Epithelial cell of esophagus (primary cell): Measurements from ENCODE around the gene USP35.
A peak's percentile ranks its signal among the peaks of the same experiment; 100 is the strongest.

ENCODE experiments used
- DNase-seq: peaks from one replicate; pipeline ENCODE4 v3.0.0; 2010; ENCODE audit warnings: low read depth
- H3K4me3 ChIP-seq: 2 replicates; pipeline ENCODE4 v1.5.1; 2011; ENCODE audit warnings: mild to moderate bottlenecking, low read length, control low read depth
- TF ChIP-seq, protein P1 (sequence below): IDR thresholded peaks from 2 replicates; pipeline ENCODE4 v1.5.1; 2011; ENCODE audit warnings: low read depth, mild to moderate bottlenecking, low read length, control low read depth, inconsistent platforms; ENCODE audit not compliant: insufficient read depth; ENCODE audit errors: missing control alignments

Gene USP35

DNA sequence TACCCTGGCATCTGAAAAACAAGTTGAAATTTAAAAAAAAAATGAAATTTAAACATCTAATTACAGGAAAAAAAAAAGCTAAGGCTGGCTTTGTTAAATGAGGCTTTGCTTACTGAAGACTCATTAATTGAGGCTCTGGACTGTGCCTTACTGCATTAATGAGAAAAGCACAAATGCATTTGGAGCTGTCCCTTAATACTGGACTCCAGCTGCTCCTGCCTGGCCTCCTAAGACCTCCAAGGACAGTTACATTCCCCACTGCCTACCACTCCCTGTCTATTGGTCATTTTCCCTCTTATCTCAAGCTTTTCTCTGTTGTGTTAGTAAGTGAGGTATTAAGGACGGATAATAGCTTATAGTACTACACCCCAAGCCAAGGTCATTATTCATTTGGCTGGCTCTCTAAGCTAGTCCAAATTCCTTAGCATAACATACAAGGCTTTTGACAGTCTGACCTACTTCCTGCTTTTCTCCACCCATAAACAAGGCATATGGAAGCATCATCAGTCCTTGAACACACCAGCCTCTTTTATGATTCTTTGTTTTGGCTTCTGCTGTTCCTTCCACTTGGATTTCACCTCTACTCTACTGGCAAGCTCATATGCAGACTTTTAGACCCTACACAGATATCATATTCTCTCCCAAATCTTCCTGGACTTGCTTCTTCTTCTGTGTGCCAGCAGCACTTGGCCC lies 62.5 kb downstream of the USP35 start:
- DNase-seq, result no peak
- TF ChIP-seq, protein P1, sequence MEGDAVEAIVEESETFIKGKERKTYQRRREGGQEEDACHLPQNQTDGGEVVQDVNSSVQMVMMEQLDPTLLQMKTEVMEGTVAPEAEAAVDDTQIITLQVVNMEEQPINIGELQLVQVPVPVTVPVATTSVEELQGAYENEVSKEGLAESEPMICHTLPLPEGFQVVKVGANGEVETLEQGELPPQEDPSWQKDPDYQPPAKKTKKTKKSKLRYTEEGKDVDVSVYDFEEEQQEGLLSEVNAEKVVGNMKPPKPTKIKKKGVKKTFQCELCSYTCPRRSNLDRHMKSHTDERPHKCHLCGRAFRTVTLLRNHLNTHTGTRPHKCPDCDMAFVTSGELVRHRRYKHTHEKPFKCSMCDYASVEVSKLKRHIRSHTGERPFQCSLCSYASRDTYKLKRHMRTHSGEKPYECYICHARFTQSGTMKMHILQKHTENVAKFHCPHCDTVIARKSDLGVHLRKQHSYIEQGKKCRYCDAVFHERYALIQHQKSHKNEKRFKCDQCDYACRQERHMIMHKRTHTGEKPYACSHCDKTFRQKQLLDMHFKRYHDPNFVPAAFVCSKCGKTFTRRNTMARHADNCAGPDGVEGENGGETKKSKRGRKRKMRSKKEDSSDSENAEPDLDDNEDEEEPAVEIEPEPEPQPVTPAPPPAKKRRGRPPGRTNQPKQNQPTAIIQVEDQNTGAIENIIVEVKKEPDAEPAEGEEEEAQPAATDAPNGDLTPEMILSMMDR, result no peak
- H3K4me3 ChIP-seq, result no peak overlapping the region

DNA sequence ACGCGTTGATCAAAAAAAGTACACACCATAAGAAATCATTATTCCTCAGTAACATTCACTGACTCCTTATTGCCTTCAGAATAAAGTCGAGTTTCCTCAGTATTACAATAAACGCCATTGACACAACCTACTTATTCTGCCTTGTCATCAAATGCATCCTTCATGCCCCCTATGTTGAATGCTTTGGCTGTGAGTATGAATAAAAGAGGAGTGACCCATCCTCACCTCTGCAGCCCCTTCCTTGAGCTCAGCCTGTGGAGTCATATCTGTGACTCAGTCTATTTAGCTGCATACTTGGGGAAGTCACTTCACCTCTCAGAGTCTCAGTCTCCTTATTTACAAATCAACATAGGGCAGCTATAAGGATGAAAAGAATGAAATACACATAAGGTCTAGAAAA lies 65.1 kb downstream of the USP35 start:
- TF ChIP-seq, protein P1, result no peak
- DNase-seq, result peak; percentile 31
- H3K4me3 ChIP-seq, result no peak overlapping the region

DNA sequence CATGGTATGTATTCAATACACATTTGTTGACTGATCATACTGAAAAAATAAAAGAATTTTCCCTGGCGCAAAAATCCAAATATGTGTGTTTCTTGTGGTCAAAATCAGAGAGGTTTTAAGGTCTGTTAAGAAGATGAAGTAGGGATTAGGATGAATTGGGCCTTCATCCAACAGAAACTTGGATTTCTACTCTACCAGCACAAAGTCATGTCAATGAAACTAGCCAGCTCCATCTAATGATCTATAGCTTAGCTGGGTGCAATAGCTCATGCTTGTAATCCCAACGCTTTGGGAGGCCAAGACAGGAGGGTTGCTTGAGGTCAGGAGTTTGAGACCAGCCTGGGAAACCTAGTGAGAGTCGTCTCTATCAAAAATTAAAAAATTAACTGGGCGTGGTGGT lies 65.5 kb downstream of the USP35 start:
- no peak overlapping the region for H3K4me3 ChIP-seq
- TF ChIP-seq, protein P1, result no peak
- no peak for DNase-seq

DNA sequence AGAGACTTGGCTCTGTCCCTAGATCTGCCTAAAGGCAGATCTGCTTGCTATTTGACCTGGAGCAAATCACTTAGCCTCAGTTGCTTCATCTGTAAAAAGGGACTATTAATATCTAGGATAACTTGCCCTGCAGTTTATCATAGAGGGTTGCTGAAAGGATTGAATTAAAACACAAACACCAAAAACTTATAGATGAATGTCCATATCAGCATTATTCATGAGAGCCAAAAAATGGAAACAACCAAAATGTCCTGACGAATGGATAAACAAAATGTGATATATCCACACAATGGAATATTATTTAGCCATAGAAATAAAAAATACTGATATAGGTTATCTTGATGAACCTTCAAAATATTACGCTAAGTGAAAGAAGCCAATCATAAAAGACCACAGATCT lies 67.2 kb downstream of the USP35 start:
- TF ChIP-seq, protein P1, result no peak
- no peak overlapping the region for H3K4me3 ChIP-seq
- DNase-seq, result no peak

DNA sequence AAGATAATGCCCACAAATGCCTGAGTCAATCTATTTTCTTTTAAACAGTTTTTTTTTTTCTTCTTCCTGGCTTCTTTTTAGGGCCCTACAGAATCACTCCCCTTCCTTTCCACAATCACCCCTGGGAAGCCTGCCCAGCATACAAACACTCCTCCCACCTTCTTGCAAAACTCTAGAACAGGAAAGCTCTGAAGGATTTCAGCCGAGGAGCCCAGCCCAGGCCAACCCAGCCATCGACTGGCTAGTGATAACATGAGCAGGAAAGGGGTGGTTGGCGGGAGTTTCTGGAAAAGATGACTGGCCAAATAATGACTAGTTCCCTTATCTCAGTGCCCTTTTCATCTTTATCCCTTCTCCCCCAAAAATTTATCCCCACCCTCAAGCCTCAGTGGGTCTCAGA lies 68.2 kb downstream of the USP35 start:
- no peak overlapping the region for H3K4me3 ChIP-seq
- peak; percentile 30 for DNase-seq
- TF ChIP-seq, protein P1, result no peak

DNA sequence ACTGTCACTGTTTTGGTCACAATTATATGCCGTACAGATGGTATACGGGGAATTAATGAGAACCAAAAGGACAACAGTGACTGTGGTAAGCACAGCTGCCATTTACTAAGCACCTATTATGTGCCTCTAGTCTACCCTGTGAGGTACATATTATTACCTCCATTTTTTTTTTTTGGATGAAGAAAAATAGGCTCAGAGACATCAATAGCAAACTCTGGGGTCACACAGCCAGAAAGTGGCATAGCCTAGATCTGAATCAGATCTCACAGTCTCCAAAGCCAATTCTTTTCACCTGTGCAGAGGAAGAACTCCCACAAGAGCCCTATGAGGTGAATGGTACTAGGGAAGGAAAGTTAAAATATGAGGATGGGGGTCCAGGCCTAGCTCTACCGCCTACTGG lies 68.9 kb downstream of the USP35 start:
- TF ChIP-seq, protein P1, result no peak
- DNase-seq, result no peak
- H3K4me3 ChIP-seq, result no peak overlapping the region

DNA sequence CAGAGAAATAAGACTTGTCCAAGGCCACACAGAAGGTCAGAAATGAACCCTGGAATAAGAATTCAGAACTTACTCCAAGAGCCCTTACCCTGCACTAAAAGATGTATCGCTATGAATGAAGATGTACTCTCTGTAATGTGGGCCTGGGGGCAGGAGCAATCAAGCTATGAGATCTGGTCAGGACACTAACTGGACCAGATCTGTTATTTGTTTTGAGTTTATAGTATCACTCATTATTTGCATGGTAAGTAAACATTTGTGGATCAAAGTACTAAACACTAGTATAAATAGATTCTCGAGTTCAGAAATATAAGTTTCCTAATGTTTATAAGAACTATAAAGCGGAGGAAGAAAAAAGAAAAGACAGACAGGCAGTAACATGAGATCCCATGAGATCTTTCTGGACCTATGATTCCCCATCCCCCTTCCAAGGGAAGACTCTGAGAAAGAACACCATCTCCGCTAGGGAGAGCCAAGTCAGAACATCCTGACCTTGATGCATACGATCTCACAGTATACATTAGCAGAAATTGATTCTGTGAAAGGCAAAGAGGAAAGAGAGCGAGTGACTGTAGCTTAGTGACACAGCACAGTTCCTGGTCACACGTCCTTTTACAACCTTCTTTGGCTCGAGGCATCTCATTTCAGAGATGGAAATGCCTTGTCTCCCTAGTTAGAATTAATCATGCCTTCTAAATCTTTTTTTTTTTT lies 71.2 kb downstream of the USP35 start:
- TF ChIP-seq, protein P1, result no peak
- DNase-seq, result no peak

More for the DNA sequence above, 71.2 kb downstream of the USP35 start:
- H3K4me3 ChIP-seq, result no peak overlapping the region
